Activated CD4-positive, alpha-beta T cell treated with anti-CD3 and anti-CD28 coated beads, Interleukin-2, amount 50 U/mL, for 1 hour (primary cell): ENCODE data around the gene LRRC8B.

Source experiments
- DNase-seq: peaks from one replicate; pipeline ENCODE4 v3.0.0-alpha.2; 2020

The LRRC8B gene

DNA sequence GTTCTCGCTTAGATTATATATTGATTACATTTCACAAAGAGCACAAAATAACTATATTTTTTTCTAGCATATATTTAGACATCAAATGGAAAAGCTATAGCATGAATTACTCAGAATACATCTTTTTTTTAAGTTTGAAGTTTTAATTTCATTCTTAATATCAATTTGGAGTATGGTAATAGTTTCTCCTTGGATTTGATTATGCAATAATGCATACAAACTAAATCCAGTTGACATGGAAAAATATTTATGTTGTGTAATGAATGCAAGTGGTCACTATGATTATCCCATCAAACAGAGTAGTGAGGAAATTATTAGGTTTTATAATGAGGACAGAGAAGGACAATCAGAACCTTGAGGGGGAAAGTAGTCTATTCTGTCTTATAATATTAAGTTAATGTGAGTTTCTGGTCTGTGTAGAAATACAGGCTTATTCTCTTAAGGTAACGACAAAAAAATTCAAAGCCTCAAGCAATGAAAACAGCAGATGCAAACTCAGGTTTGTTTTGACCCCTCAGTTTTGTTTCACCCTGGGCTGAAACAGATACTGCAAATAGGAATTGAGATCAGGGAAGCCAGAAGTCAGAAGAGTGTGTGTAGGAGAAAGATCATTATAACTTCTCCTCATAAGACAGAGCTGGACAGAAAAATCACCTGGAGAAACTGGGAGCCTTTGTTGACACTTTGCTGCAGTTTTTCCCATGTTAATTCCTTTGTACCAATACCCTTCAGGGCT lies 23.7 kb downstream of the LRRC8B start:
- no peak for DNase-seq

DNA sequence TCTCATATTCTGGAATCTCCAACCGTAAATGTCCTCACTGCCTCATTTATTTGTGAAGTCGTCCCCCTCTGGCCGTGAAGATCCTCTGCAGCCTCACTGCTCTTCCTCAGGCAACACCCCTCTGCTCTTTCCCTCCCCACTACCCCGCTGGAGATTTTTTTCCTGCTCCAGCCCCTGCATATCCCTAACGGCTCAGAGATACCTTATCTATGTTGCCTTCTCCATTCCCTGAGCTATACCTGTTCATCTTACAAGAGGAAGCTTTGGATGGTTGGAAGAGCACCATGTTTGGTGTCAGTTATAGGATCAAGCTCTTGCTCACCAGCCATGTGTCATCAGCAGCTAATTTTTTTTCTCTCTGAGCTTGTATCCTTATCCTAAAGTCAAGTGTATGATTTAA lies 26.4 kb downstream of the LRRC8B start:
- no peak for DNase-seq

DNA sequence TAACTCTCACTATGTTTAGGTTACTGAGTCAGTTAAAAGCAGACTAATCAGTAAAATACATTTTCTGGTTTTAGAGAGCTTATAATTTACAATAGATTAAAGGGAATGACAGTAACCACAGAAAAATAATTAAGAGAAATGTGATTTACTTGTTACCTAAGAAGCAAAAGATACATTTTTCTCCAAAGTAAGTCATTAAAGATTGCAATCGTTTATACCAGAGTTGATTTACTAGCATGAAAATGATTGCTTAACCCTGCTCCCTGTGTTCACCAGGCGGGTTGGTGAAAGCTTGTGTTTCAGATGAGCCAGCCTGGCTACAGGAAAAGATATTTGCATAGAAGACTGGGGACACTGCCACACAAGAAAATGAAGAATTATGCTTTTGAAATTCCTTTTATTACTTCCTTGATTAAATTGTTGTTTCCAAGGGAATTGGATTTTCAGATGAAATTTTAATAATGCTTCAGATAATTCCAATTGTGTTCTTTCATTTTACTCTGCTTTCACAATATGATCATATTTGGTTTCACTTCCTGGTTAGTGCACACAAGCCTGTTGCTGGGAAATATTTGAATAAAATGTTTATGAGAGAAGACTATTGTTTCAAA lies 27.9 kb downstream of the LRRC8B start:
- no peak for DNase-seq

DNA sequence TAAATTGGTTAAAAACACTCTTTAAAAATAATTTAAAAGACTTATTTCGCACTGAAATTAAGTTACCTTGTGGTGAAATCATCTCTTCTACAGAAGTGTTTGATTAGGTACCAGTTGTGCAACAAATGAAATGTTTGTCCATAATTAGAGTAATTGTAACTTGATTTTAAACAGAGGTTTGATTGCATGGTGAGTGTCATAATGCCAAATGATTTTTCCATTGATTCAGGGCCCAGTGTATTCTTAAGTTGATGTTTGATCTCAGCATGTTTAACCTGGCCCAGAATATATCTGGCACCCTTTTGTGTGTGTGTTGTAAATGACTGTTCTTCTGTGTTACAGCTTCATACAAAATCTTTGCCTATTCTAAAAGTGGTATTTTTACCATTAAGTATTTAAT lies 28.5 kb downstream of the LRRC8B start:
- no peak for DNase-seq

DNA sequence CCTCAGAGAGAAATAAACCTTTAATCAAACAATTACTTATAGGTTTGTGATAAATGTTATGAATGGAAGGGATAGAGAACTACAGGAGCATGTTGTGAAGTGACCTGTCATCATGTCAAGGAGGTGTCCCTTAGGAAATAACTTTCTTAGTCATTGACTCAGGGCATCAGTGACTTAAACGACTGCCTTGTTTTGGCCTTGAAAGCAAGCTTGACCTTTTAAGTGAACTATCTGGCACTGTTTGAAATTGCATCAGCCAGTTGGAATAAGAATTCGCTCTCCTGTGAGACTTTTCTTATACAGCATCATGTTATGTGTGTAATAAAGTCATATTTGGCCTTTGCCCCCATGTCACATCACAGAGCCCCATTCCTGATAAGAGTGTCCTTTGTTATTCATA lies 30.9 kb downstream of the LRRC8B start:
- no peak for DNase-seq

DNA sequence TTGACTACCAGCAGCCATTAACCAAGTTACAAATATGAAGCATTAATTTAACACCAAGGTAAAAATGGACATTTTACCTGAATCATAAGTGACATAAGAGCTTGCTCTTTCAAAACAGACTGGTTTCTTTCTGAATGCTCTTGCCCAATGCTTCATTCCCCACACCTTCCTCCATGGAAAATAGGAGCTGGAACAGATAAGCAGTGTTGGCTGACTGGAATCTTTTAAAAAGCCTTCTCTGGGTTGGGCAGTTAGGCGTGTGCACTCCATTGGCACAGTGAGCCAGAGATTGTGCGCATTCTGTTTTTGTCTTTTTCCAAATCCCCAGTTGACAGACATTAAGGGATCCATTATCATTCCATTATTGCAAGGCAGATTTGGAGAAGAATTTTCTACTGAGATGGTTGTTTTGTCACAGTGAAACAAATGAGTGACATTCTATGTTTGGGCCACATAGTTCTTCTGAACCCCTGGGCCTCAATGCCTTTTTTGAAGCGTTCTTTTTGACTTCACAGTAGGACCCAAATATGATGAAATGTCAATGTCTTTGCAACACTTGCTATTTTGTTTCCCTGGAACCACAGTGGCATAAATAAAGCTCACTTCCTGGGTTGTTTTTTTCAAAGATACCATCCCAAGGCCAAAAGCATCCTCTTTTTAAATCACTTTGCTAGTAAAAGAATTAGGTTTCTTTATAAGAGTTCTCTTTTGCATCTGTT lies 32.3 kb downstream of the LRRC8B start:
- DNase-seq: no peak

DNA sequence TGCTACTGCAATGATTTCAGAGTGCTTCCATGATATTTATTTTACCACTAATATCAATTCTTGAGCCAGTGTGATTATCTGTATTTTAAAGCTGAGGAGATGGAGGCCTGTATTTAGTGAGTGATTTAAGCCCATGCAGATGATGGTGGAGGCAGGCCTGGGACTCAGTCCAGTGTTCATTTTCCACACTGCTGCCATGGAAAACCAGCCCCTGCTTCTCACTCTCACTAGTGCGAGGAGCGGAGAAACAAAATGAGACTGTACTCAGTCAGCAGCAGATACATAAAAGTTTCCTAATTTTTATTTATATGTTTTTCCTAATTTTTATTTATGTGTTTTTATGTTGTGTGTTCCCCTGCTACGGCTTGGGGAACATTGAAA lies 32.8 kb downstream of the LRRC8B start:
- DNase-seq: no peak

DNA sequence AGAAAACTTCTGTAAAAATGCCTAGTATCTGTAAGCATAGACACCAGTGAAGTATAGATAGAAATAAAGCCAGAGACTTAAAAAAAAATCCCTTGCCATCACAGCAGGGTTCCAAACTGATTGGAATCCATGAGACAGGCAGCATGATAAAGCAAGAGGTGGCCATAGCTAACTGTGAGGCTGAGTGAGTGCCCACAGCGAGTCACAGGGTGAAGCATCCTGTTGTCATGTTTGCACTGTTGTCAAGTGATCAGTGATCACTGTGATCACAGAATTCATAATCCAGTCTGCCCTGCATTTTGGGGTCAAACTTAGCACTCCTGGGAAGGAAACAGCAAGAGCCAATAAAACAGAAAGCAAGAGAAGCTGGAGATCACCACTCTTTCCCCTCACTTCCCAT lies 33.3 kb downstream of the LRRC8B start:
- DNase-seq: no peak

DNA sequence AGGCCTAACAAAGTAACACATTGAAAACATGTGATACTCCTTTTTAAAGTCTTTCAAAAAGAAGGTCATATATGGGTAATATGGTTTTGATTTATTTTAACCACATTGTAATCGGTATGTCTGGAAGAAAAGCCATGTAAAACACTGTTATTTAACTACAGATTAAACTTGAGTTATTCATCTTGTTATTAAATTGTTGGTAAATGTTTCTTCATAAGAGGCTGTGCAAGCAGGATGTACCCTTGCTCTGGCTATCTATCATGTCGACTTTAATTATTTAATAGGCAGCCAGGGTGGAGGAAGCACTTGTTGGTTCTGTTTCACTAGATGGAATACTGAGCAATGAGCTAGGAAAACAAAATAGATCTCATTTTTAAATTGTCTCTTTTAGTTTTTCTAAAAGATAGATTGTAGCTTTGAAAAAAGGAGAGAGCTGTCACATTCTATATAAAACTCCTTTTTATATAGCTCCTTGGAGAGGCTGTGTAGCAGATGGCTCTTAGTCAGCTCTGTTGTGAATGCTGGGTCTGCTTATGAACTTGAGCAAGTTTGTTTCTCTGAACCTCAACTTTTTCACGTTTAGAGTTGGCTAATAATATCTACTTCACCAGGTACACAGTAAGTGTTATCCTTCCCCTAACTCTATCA lies 39.5 kb downstream of the LRRC8B start:
- no peak for DNase-seq

DNA sequence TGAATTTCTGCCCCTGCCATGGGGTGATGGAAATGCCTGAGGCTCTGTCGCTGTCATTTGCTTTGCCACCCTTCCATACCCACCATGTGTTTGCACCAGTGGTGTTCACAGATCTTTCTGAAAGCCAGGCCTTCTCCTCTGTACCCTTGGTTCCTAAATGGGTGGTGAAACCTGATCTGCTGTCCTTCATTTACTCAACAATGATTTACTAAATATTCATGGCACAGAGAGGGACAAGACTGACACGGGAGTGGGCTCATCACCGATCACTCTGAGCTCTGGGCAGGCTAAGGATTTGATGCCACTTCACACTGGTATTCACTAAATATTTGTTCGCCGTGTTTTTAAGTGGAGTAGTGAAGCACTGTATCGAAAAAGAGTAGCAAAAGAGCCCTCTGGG lies 40.9 kb downstream of the LRRC8B start:
- DNase-seq: no peak

DNA sequence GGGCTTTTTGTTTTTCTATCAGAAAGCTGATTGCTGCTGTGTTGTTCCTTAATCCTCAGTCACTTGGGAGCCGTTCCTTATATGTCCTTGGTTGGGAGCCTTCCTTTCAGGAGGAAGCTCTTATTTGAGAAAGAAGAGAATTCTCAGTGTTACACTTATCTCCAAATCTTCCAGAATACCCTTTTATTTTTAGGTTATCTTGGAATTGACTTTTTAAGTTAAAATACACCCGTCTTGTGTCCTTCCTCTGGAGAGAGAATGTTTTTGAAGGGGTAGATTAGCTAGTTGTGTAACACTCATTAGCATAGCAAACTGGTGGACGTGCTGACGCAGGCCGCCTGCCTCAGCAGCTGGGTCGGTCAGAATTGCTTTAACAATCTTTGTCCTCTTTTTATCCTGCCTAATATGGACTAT lies 42.1 kb downstream of the LRRC8B start:
- no peak for DNase-seq

DNA sequence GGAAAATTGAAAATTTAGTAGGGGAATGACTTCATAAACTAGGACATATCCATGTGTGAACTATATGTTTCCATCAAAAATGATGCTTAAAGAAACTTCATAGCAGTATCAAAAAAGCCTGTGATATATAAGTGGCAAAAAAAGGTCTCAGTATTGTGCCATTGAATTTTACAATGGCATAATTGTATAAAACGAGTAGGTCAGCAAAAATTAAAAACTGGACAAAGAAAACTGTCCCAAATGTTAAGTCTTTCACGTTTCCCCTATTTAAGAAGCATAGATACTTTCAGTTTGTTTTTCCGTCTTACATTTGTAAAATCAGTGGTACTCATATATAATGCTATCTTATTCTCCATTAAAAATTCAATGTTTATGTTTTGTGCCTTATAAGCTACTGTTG lies 43.2 kb downstream of the LRRC8B start:
- DNase-seq: no peak

DNA sequence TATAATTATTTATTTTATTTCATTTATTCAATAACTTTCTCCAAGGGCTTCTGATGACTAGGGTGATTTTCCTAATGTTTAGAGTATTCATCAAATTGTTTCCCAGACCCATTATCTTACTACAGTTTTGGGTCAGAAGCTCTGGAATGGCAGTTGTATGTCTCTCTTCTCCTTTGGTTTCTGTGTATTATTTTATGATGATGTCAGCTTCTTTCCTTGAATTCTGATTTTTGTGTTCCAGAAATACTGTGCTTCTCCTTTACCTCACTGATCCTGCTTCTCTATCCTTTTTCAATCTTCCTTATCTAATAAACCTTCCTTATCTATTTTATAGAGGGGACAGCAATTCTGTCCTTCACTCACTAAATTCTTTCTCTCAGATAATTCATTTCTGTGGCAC lies 48.8 kb downstream of the LRRC8B start:
- DNase-seq: no peak

DNA sequence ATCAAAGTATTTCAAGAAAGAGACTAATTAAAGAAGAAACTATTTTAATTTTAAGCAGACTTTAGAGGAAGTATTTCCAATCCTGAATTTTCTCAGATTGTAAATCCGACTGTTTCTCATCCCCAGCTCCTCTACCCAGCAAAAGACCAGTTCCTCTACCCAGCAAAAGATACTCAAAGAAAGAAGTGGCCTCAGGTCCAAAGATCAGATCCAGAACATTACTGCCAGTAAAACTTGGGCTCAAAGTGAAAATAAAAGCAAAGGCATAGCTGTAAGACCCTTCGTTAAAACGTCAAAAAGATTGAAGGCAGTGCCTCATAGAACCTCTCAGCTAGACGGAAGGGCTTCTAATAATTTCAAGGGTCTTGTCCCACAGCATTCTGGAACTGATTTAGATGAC lies 50.0 kb downstream of the LRRC8B start:
- no peak for DNase-seq

DNA sequence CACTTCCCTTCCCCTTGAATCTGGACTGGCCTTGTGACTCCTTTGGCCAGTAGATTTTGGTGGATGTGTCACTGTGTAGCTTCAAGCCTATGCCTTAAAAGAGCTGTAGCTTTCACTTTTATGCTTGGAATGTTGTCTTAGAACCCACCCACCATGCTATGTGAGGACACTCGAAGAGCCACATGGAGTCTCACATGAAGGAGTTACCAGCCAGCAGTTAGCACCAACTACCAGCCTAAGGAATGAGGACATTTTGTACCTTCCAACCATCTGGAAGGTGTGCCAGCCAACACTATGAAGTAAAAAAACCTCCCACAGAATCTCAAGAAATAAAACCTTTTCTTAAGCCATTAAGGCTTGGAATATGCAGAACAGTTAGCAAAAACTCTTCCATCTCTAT lies 50.6 kb downstream of the LRRC8B start:
- DNase-seq: no peak

DNA sequence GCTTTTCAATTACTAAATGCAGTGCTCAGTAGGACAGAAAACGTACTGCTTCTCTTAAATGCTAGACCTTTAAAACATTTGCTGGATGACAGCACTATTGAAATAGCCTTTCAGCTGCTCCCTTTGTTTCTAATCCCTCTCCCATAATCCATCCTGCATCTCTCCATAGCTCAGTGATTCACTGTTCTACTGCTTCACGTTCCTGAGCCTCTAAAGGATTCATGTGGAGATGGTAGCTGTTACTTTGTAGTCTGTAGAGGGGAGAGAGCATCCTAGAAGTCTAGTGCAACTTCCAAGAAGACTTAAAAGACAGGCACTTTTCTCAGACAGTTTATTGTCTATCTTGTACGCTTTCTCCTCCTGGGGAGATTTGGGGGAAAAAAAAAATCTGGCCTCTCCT lies 51.4 kb downstream of the LRRC8B start:
- no peak for DNase-seq

DNA sequence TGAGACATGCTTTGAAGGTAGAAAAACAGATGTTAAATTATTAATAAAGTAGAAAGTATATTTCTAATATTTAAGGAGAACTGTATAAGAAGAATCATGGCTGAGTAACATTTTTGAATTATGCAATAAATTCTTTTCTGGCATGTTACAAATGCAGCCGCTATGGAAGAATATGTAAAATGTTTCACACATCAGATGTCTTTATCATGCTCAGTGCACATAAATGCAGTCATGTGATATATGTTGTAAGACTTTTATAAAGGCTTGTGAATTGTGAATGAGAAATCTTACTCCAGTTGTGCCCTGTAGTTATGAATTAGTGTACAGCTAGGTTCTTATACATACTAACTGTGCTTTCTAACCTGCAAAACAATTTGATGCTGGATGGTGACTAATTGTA lies 53.5 kb downstream of the LRRC8B start:
- no peak for DNase-seq

DNA sequence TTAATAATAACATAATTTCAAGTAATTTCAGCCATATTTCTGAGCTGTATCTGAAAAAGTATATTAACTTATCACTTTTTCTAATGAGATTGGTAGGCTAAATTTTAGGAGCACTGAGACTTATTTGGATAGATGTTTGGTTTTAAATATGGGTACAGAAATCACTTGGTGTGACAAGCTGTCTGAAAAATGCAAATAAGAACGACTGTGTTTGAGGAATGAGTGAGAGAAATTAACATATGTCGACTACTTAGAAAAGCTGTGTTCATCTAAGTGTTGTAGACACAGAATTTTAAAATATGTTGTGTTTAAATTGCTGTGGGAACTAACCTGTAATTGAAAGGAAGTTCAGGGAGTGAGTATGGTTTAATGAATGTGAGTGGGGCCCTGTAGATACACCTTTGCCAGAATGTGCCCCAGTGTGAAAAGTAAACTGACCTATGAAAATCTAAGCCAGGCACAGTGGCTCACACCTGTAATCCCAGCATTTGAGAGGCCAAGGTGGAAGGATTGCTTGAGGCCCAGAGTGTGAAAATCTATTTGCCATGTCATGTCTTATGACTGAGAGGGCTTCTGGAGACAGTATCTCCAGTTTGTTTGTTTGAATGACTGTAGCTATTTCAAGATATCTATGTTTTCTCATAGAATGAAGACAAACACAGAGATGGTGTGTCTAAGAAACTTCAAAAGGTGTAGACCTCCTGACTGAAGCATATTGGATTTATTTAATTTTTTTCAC lies 54.5 kb downstream of the LRRC8B start:
- DNase-seq: no peak

DNA sequence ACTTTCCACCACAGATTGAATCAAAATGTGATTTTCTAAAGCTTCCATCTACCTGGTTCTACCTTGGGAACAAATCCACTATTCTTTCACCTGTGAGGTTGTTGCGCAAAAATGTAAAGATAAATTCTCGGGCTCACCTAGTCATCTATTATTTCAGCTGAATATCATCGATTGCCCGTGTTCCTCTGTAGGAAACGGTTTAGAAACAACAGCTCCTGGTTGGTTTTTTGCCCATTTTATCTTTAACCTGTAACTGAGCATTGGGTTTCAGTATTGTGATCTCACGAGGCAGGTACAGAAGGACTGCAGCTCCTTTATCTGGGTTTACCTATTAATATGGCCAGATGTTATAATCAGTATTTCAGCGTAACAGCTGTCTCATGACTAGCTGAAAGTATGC lies 55.4 kb downstream of the LRRC8B start:
- DNase-seq: no peak

DNA sequence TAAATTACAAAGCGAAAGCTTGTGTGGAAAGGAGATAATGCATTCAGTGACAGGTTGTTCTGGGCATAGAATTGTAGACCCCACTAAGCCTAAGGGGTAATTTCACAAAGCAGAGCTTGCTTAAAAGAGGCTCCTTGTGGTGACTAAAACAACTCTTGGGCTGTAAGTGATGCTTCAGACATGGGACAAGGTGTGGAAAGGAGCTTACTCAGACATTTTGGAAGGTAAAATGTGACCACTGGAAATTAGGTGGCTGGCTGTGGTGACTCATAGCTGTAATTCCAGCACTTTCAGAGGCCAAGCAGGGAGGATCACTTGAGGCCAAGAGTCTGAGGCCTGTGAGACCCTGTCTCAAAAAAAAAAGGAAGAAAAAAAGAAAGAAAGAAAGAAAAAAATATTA lies 57.2 kb downstream of the LRRC8B start:
- DNase-seq: no peak

DNA sequence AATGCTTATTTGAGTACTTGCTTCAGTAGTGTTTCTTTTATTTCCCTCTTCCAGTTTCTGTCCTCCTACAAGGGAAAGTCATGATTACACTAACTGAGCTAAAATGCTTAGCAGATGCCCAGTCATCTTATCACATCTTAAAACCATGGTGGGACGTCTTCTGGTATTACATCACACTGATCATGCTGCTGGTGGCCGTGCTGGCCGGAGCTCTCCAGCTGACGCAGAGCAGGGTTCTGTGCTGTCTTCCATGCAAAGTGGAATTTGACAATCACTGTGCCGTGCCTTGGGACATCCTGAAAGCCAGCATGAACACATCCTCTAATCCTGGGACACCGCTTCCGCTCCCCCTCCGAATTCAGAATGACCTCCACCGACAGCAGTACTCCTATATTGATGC lies 57.9 kb downstream of the LRRC8B start:
- DNase-seq: no peak

DNA sequence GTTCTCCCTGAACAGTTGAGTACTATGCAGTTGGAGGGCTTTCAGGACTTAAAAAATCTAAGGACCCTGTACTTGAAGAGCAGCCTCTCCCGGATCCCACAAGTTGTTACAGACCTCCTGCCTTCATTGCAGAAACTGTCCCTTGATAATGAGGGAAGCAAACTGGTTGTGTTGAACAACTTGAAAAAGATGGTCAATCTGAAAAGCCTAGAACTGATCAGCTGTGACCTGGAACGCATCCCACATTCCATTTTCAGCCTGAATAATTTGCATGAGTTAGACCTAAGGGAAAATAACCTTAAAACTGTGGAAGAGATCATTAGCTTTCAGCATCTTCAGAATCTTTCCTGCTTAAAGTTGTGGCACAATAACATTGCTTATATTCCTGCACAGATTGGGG lies 59.6 kb downstream of the LRRC8B start:
- no peak for DNase-seq

DNA sequence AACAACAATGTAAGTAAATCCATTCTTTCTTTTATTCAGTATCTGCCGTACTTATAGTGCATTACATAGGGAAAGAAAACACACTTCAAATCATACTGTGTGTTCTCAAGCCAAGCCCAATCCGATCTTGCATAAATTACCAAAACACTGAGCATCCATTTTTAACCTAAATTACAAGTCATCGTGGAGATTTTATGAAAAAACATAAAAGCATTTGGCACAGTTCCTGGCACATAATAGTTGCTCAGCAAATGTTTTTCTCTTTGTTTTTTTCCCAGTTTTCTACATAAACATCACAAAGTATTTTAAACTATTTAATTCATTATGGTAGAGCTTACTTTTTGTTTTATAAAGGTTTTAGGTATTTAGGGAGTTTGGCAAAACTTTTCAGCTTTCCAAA lies 60.2 kb downstream of the LRRC8B start:
- no peak for DNase-seq
